ENCODE results near the gene PRKAG2.

The PRKAG2 gene

DNA sequence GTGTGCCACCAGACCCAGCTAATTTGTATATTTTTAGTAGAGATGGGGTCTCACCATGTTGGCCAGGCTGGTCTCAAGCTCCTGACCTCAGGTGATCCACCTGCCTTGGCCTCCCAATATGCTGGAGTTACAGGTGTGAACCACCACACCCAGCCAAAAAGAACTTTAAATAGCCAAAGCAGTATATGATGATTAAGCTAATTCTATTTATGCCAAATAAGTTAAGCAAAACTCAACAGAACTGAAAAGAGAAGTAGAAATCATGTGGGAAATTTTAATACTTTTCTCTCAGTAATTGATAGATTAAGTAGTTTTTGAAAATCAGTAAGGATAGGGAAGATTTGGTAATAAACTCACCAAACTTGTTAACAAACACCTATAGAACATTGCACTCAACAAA is 332.7 kb downstream of the PRKAG2 start:
- no peaks in the 10 kb centered on the region for H3K27me3 ChIP-seq (ENCODE audit: insufficient read depth, low read depth)
- no peak overlapping the region for H3K4me2 ChIP-seq
- H3K4me1 ChIP-seq (ENCODE audit: low read depth, poor library complexity, severe bottlenecking), result no peaks in the 10 kb centered on the region
- no peak overlapping the region for H3K9ac ChIP-seq
- no peaks in the 10 kb centered on the region for H3K79me2 ChIP-seq (ENCODE audit: insufficient read depth, low read depth)
- H2AFZ ChIP-seq (ENCODE audit: low read depth), result no peak overlapping the region
- no peak overlapping the region for H3K4me3 ChIP-seq (IDR thresholded peaks at IDR 0.05; ENCODE audit: insufficient read depth, low read depth, low read length)
- H4K20me1 ChIP-seq (ENCODE audit: insufficient read depth), result no peaks in the 10 kb centered on the region
- H3K36me3 ChIP-seq (ENCODE audit: insufficient read depth), result no peaks in the 10 kb centered on the region
- no peak overlapping the region for H3K27ac ChIP-seq
- TF ChIP-seq CTCF (conservative IDR thresholded peaks at IDR 0.05; ENCODE audit: low read depth, low read length), result no peak

- H3K4me1 ChIP-seq (ENCODE audit: low read depth, poor library complexity, severe bottlenecking), result no peaks in the 10 kb centered on the region
- no peak overlapping the region for H3K27ac ChIP-seq
- no peaks in the 10 kb centered on the region for H3K36me3 ChIP-seq (ENCODE audit: insufficient read depth)
- H3K4me3 ChIP-seq (IDR thresholded peaks at IDR 0.05; ENCODE audit: insufficient read depth, low read depth, low read length), result no peak overlapping the region
- H3K27me3 ChIP-seq (ENCODE audit: insufficient read depth, low read depth), result no peaks in the 10 kb centered on the region
- no peak overlapping the region for H3K4me2 ChIP-seq
- no peak for TF ChIP-seq CTCF (conservative IDR thresholded peaks at IDR 0.05; ENCODE audit: low read depth, low read length)
- no peaks in the 10 kb centered on the region for H4K20me1 ChIP-seq (ENCODE audit: insufficient read depth)
- no peak overlapping the region for H2AFZ ChIP-seq (ENCODE audit: low read depth)
- no peaks in the 10 kb centered on the region for H3K79me2 ChIP-seq (ENCODE audit: insufficient read depth, low read depth)
- H3K9ac ChIP-seq, result no peak overlapping the region
Observed at GRCh38 chr7:151542606-151543130, 334.2 kb downstream of the PRKAG2 start.

DNA sequence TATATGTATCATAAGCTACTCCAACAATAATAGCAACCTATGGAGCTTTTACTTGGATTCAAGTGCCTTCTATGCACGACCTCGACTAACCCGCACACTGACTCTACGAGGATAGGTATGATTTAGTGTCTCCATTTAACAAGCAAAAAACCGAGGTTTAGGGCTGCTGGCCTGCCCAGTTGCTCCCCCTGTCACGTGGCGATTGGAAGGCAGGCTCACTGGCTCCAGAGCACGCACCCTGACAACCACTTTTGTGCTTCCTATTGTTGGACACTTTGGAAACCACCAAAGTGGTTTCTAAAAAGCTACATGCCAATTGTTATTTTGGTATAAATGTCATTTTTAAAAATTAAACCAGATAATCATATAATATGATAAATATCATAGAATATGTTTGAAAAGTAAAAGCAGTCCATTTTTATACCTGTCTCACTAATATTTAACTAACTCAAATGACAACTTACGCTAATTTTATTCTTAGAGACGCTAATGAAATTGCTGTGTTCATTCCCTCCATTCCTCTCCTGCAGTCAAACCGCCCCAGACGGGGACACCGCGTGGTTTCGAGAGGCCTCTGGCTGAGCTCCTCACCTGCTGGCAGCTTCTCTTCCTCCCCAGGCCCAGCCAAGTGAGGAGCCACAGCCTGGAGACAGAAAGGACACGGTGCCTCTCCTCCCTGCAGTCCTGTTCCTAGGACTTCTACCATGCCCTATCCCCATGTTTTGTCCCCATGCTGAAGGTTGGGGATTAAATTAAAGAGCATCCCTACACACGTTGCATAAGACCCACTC is 335.0 kb downstream of the PRKAG2 start:
- no peak for TF ChIP-seq CTCF (conservative IDR thresholded peaks at IDR 0.05; ENCODE audit: low read depth, low read length)
- Histone ChIP-seq H3K36me3 (ENCODE audit: insufficient read depth) (no peaks in the 10 kb centered on the region), H3K4me3 (IDR thresholded peaks at IDR 0.05; ENCODE audit: insufficient read depth, low read depth, low read length) (no peak overlapping the region), H3K4me2 (no peak overlapping the region), H3K4me1 (ENCODE audit: low read depth, poor library complexity, severe bottlenecking) (no peaks in the 10 kb centered on the region), H3K27ac (no peak overlapping the region), H3K79me2 (ENCODE audit: insufficient read depth, low read depth) (no peaks in the 10 kb centered on the region), H3K9ac (no peak overlapping the region), H4K20me1 (ENCODE audit: insufficient read depth) (no peaks in the 10 kb centered on the region), H2AFZ (ENCODE audit: low read depth) (no peak overlapping the region), H3K27me3 (ENCODE audit: insufficient read depth, low read depth) (no peaks in the 10 kb centered on the region)

DNA sequence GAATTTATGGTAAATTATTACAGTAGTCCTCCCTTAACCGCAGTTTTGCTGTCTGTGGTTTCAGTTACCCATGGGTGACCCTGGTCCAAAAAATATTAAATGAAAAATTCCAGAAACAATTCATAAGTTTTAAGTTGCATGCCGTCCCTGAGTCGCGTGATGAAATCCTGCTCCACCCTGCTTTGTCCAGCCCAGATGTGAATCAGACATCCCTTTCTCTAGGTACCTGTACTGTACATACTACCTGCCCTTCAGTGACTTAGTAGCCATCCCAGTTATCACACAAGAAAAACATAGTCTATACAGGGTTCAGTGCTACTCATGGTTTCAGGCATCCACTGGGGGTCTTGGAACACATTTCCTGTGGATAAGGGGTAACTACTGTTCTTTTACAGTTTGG is 336.8 kb downstream of the PRKAG2 start:
- no peak overlapping the region for H3K27ac ChIP-seq
- TF ChIP-seq CTCF (conservative IDR thresholded peaks at IDR 0.05; ENCODE audit: low read depth, low read length), result no peak
- H3K4me2 ChIP-seq, result no peak overlapping the region
- H3K4me3 ChIP-seq (IDR thresholded peaks at IDR 0.05; ENCODE audit: insufficient read depth, low read depth, low read length), result no peak overlapping the region
- H3K79me2 ChIP-seq (ENCODE audit: insufficient read depth, low read depth), result no peaks in the 10 kb centered on the region
- no peaks in the 10 kb centered on the region for H3K36me3 ChIP-seq (ENCODE audit: insufficient read depth)
- no peaks in the 10 kb centered on the region for H4K20me1 ChIP-seq (ENCODE audit: insufficient read depth)
- H2AFZ ChIP-seq (ENCODE audit: low read depth), result no peak overlapping the region
- no peaks in the 10 kb centered on the region for H3K27me3 ChIP-seq (ENCODE audit: insufficient read depth, low read depth)
- no peaks in the 10 kb centered on the region for H3K4me1 ChIP-seq (ENCODE audit: low read depth, poor library complexity, severe bottlenecking)
- H3K9ac ChIP-seq, result no peak overlapping the region
